GM13977 (cell line): ENCODE measurements around the gene MRPS15.
"Not testable (repeated sequence)": the region's sequence is repeated elsewhere in the genome, so short reads cannot be mapped to it uniquely, and the experiment has no call there.

Experiments
- DNase-seq: peaks from one replicate; pipeline ENCODE4 v3.0.0; 2012; ENCODE audit warnings: low spot score
- CTCF ChIP-seq: IDR thresholded peaks from 2 replicates; pipeline ENCODE4 v1.5.1; 2012; ENCODE audit warnings: mild to moderate bottlenecking, control low read depth; ENCODE audit not compliant: insufficient read depth; ENCODE audit errors: extremely low read depth, missing control alignments
- in situ Hi-C: fragments of 300-500 bp; cut with MboI; formaldehyde crosslinking; loops from one replicate; pipeline ENCODE4 v1.12.0; 2022; ENCODE audit warnings: low sequenced_read_pairs, low pct_unique_long_range_greater_than_20kb, mixed read lengths, inconsistent platforms; ENCODE audit not compliant: unreplicated experiment

MRPS15 gene

GRCh38 chr1:36463803-36464604, at the start of gene MRPS15:
Gene MRPS15 (minus strand): TSS chr1:36464384. CDS start chr1:36464275, 109 bp downstream.
- DNase-seq = peak; percentile 96
- in situ Hi-C loops = no loop called here
- TF ChIP-seq CTCF = no peak

GRCh38 chr1:36512842-36513241, 48.7 kb upstream of the MRPS15 start:
- in situ Hi-C loops = no loop called here
- no peak for TF ChIP-seq CTCF

GRCh38 chr1:36511804-36512798, 47.9 kb upstream of the MRPS15 start:
- no peak for TF ChIP-seq CTCF
- in situ Hi-C loops = no loop called here
- DNase-seq = no peak

More at GRCh38 chr1:36512842-36513241, 48.7 kb upstream of the MRPS15 start:
- no peak for DNase-seq

- in situ Hi-C loops = not testable (repeated sequence)
These were observed 47.0 kb upstream of the MRPS15 start for GRCh38 chr1:36511220-36511619.

GRCh38 chr1:36510418-36510817, 46.2 kb upstream of the MRPS15 start:
- in situ Hi-C loops = no loop called here
- TF ChIP-seq CTCF = no peak
- DNase-seq = no peak

More at GRCh38 chr1:36511220-36511619, 47.0 kb upstream of the MRPS15 start:
- DNase-seq = not testable (repeated sequence)

GRCh38 chr1:36508257-36508656, 44.1 kb upstream of the MRPS15 start:
- no peak for DNase-seq
- no peak for TF ChIP-seq CTCF
- in situ Hi-C loops = no loop called here
